HG03460 (cell line): ENCODE data around the gene CYP2A6.
"Not testable (repeated sequence)": the region's sequence is repeated elsewhere in the genome, so short reads cannot be mapped to it uniquely, and the experiment has no call there.

Source experiments
- ATAC-seq: cut with Tn5 transposase; IDR thresholded peaks from one replicate; pipeline ENCODE4 v1.9.1; 2021; ENCODE audit not compliant: unreplicated experiment

The CYP2A6 gene

GRCh38 chr19:40850277-40850676 is at the start of gene CYP2A6:
CYP2A6 (minus strand) TSS chr19:40850447; CDS start chr19:40850426, 21 bp downstream.
- ATAC-seq, result not testable (repeated sequence)

GRCh38 chr19:40899964-40900363 is 49.7 kb upstream of the CYP2A6 start:
- ATAC-seq, result not testable (repeated sequence)

- not testable (repeated sequence) for ATAC-seq
These were observed 46.9 kb upstream of the CYP2A6 start for GRCh38 chr19:40896843-40897789.

- no peak for ATAC-seq
These were observed 46.2 kb upstream of the CYP2A6 start for GRCh38 chr19:40896418-40896796.

- ATAC-seq, result no peak
These were observed 42.9 kb upstream of the CYP2A6 start for GRCh38 chr19:40893112-40893511.

- ATAC-seq, result no peak
These were observed 39.1 kb upstream of the CYP2A6 start for GRCh38 chr19:40889366-40889765.

GRCh38 chr19:40888191-40888590 is 37.9 kb upstream of the CYP2A6 start:
- ATAC-seq, result no peak

GRCh38 chr19:40884187-40884931 is 34.1 kb upstream of the CYP2A6 start:
- not testable (repeated sequence) for ATAC-seq

GRCh38 chr19:40882062-40882461 is 31.8 kb upstream of the CYP2A6 start, which contains the start of gene CYP2A7:
CYP2A7 (minus strand) TSS chr19:40882231; CDS start chr19:40882210, 21 bp downstream.
- ATAC-seq, result not testable (repeated sequence)

GRCh38 chr19:40879349-40879748 is 29.1 kb upstream of the CYP2A6 start:
- ATAC-seq, result not testable (repeated sequence)

GRCh38 chr19:40875526-40875951 is 25.3 kb upstream of the CYP2A6 start:
- ATAC-seq, result not testable (repeated sequence)

GRCh38 chr19:40874874-40875273 is 24.6 kb upstream of the CYP2A6 start:
- ATAC-seq, result not testable (repeated sequence)

- ATAC-seq, result not testable (repeated sequence)
These were observed 23.6 kb upstream of the CYP2A6 start for GRCh38 chr19:40873873-40874272.

- no peak for ATAC-seq
These were observed 22.0 kb upstream of the CYP2A6 start for GRCh38 chr19:40872209-40872608.

GRCh38 chr19:40867701-40868100 is 17.5 kb upstream of the CYP2A6 start:
- ATAC-seq, result no peak

GRCh38 chr19:40864739-40865496 is 14.7 kb upstream of the CYP2A6 start:
- not testable (repeated sequence) for ATAC-seq

- ATAC-seq, result no peak
These were observed 12.5 kb upstream of the CYP2A6 start for GRCh38 chr19:40862785-40863184.

GRCh38 chr19:40862333-40862732 is 12.1 kb upstream of the CYP2A6 start:
- no peak for ATAC-seq

GRCh38 chr19:40858109-40858508 is 7.9 kb upstream of the CYP2A6 start:
- ATAC-seq, result no peak

- not testable (repeated sequence) for ATAC-seq
These were observed 2.4 kb upstream of the CYP2A6 start for GRCh38 chr19:40852467-40853152.
